HepG2 (cell line): ENCODE measurements around the gene BICDL2. TPM values are rescaled to one million over a fixed set of nuclear protein-coding genes. Genes with fewer than 3 reads are reported as not detected.
A peak's percentile ranks its signal among the peaks of the same experiment; 100 is the strongest.

Experiments used
- ATF7-NPFF ChIP-seq: sonication (generic); formaldehyde crosslinking; IDR thresholded peaks from 2 replicates; pipeline ENCODE4 v1.8.1; 2023; ENCODE audit warnings: mild to moderate bottlenecking, low read depth, missing genetic modification reagents, moderate library complexity
- BRF2 ChIP-seq: sonication (generic); formaldehyde crosslinking; IDR thresholded peaks from 2 replicates; pipeline ENCODE4 v1.8.1; 2022; ENCODE audit warnings: mild to moderate bottlenecking, missing genetic modification reagents
- CEBPB ChIP-seq: IDR thresholded peaks from 2 replicates; pipeline ENCODE4 v1.6.1; 2011; ENCODE audit warnings: low read depth, low read length, improper control_type of control experiment, borderline replicate concordance
- CHD4 ChIP-seq: fragments of 200-600 bp; sonication (generic); IDR thresholded peaks from 2 replicates; pipeline ENCODE4 v1.7.0; 2017; ENCODE audit warnings: mild to moderate bottlenecking, low read length, borderline replicate concordance
- GABPB1 ChIP-seq: IDR thresholded peaks from 2 replicates; pipeline ENCODE4 v1.6.1; 2016; ENCODE audit warnings: mild to moderate bottlenecking, missing genetic modification reagents, moderate library complexity, missing compliant biosample characterization
- HDAC2 ChIP-seq: sonication (generic); formaldehyde crosslinking; IDR thresholded peaks from 2 replicates; pipeline ENCODE4 v1.4.0; 2020; ENCODE audit warnings: missing genetic modification reagents
- HNRNPLL ChIP-seq: fragments of 200-400 bp; formaldehyde crosslinking; IDR thresholded peaks from 2 replicates; pipeline ENCODE4 v1.6.1; 2017; ENCODE audit warnings: mild to moderate bottlenecking, low read depth, low read length; ENCODE audit not compliant: poor library complexity, severe bottlenecking
- NCOA2 ChIP-seq: sonication (generic); formaldehyde crosslinking; IDR thresholded peaks from 2 replicates; pipeline ENCODE4 v1.8.0; 2022; ENCODE audit warnings: inconsistent platforms
- NR0B2 ChIP-seq: sonication (generic); formaldehyde crosslinking; IDR thresholded peaks from 2 replicates; pipeline ENCODE4 v1.4.0; 2020; ENCODE audit warnings: mild to moderate bottlenecking, missing genetic modification reagents
- SOX13 ChIP-seq, 3 experiments: fragments of 450-650 bp in 1 of 3; sonication (generic) in 1 of 3; formaldehyde crosslinking in 1 of 3; IDR thresholded peaks in 2 of 3; conservative IDR thresholded peaks in 1 of 3; 2 replicates each; pipeline versions ENCODE4 v1.5.0 to v1.6.1; 2016 to 2020; ENCODE audit warnings: antibody characterized with exemption in 1 of 3, mild to moderate bottlenecking in 1 of 3, missing compliant biosample characterization in 1 of 3, missing genetic modification reagents in 1 of 3, moderate library complexity in 1 of 3
- TARDBP ChIP-seq: sonication (generic); formaldehyde crosslinking; IDR thresholded peaks from 2 replicates; pipeline ENCODE4 v1.8.0; 2022; ENCODE audit warnings: mild to moderate bottlenecking, missing genetic modification reagents
- TRIM24 ChIP-seq: sonication (generic); formaldehyde crosslinking; IDR thresholded peaks from 2 replicates; pipeline ENCODE4 v1.8.0; 2022; ENCODE audit warnings: mild to moderate bottlenecking, missing genetic modification reagents
- ZBTB21 ChIP-seq: sonication (generic); formaldehyde crosslinking; IDR thresholded peaks from 2 replicates; pipeline ENCODE4 v1.4.0; 2020; ENCODE audit warnings: missing genetic modification reagents
- ZBTB33 ChIP-seq: sonication (generic); formaldehyde crosslinking; IDR thresholded peaks from 2 replicates; pipeline ENCODE4 v1.4.0; 2020; ENCODE audit warnings: missing genetic modification reagents
- ZIK1 ChIP-seq: sonication (generic); formaldehyde crosslinking; IDR thresholded peaks from 2 replicates; pipeline ENCODE4 v1.5.0; 2020; ENCODE audit warnings: mild to moderate bottlenecking, low read depth, missing genetic modification reagents, borderline replicate concordance
- ZKSCAN1 ChIP-seq: fragments of 150-350 bp; IDR thresholded peaks from 2 replicates; pipeline ENCODE4 v1.6.1; 2014; ENCODE audit warnings: low read length
- ZNF121 ChIP-seq: sonication (generic); formaldehyde crosslinking; IDR thresholded peaks from 2 replicates; pipeline ENCODE4 v1.5.0; 2020; ENCODE audit warnings: mild to moderate bottlenecking, missing genetic modification reagents
- ZNF274 ChIP-seq: sonication (generic); formaldehyde crosslinking; IDR thresholded peaks from 2 replicates; pipeline ENCODE4 v1.5.1; 2020; ENCODE audit warnings: mild to moderate bottlenecking, missing genetic modification reagents
- ZNF282 ChIP-seq: fragments of 450-650 bp; IDR thresholded peaks from 2 replicates; pipeline ENCODE4 v1.6.1; 2018; ENCODE audit not compliant: partially characterized antibody
- ZNF670 ChIP-seq: sonication (generic); formaldehyde crosslinking; IDR thresholded peaks from 2 replicates; pipeline ENCODE4 v1.8.0; 2022; ENCODE audit warnings: mild to moderate bottlenecking, missing genetic modification reagents, borderline replicate concordance
- ZNF747 ChIP-seq: sonication (generic); formaldehyde crosslinking; IDR thresholded peaks from 2 replicates; pipeline ENCODE4 v1.8.1; 2023; ENCODE audit warnings: missing genetic modification reagents, mild to moderate bottlenecking, borderline replicate concordance
- ZSCAN9 ChIP-seq: IDR thresholded peaks from 2 replicates; pipeline ENCODE4 v1.6.1; 2016; ENCODE audit warnings: borderline replicate concordance
- polyA plus RNA-seq, 8 experiments: library from polyadenylated mRNA; depleted of rRNA in 3 of 8; stranded (reverse) in 7 of 8; unstranded in 1 of 8; fragments of >200 nt; fragmentation: Illumina TruSeq in 4 of 8; extraction: Trizol in 4 of 8; gene quantifications; 2 replicates each; pipeline versions ENCODE4 v1.2.1 to v1.2.3, GENCODE V29; 2011 to 2016; ENCODE audit warnings: low read depth in 4 of 8, missing spikeins in 1 of 8, mixed read lengths in 1 of 8; ENCODE audit not compliant: insufficient read depth in 1 of 8
- total RNA-seq, 5 experiments: library from RNA; depleted of rRNA; stranded (reverse); fragments of >200 nt; fragmentation: Illumina TruSeq; extraction: Trizol; gene quantifications; 2 replicates each; pipeline ENCODE4 v1.2.3, GENCODE V29; 2016; ENCODE audit warnings: low read depth in 1 of 5
- TF ChIP-seq, protein P1 (sequence below): sonication (generic); formaldehyde crosslinking; IDR thresholded peaks from 2 replicates; pipeline ENCODE4 v1.5.1; 2020; ENCODE audit warnings: missing genetic modification reagents, mild to moderate bottlenecking, borderline replicate concordance

BICDL2 gene
- total and polyA plus RNA-seq, 2 of the 13 experiments (the other 11 are each of a cell fraction or from before 2014, with no cell fraction given), result 0.12 TPM; not detected in 1

DNA sequence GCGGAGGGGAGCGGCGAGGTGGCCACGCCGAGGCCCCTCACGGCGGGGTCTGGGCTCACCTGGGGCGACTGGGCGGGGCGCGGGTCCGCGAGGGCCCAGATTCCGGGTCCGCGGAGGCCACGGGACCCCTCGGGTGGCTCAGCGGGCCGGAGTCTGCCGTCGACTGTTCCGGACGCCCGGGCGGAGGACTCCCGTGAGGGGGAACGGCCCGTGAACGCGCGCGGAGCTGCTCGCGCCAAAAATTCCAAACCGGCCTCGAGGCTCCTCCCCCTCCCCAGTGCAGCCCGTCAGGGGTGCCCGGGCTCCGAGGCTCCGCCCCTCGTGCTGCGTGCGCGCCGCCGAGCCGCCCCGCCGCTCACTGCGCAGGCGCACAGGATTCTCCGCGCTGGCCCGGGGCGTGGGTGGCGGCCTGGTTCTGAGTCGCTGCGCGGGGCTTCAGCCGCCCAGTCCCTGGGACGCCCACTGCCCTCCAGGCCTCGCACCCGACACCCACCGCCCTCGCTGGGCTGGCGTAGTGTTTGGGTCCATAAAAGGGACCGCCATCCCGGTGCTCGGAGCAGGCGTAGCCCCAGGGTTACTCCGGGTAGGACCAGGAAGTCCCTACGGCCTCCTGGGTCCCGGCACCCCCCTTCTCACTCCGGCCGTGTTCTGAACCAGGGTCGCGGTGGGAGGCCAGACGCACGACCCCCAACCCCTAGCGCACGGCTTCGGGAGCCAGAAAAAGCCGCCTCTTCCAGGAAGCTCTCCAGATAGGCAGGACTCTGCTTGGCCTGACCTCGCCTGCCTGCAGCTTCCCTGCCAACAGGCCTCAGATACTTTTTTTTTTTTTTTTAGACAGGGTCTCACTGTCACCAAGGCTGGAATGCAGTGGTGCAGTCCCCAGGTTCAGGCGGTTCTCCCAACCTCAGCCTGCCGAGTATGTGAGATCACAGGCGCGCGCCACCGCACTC, 56.2 kb downstream of the BICDL2 start, which contains the start of gene PKMYT1 (continued):
- no peak for TF ChIP-seq SOX13 (IDR thresholded peaks at IDR 0.05)
- no peak for TF ChIP-seq SOX13 (CRISPR knock-in tag; conservative IDR thresholded peaks at IDR 0.05 in 1 of 2, IDR thresholded peaks at IDR 0.05 in 1 of 2)
- TF ChIP-seq ZNF121, result no peak
- TF ChIP-seq TRIM24 (CRISPR knock-in tag), result no peak
- peak; percentile 84 for TF ChIP-seq ATF7-NPFF (CRISPR knock-in tag)
- no peak; the same call in 1 of the 2 replicates for TF ChIP-seq NCOA2 (CRISPR knock-in tag)
- no peak for TF ChIP-seq ZBTB21 (CRISPR knock-in tag)
- TF ChIP-seq ZNF282, result no peak
- 0 out of 2 replicates have a peak, but pooled peaks have one; percentile 47 for TF ChIP-seq GABPB1 (CRISPR knock-in tag)
- TF ChIP-seq ZBTB33 (CRISPR knock-in tag), result 0 out of 2 replicates have a peak, but pooled peaks have one; percentile 12
- TF ChIP-seq CEBPB, result no peak
- TF ChIP-seq, protein P1, sequence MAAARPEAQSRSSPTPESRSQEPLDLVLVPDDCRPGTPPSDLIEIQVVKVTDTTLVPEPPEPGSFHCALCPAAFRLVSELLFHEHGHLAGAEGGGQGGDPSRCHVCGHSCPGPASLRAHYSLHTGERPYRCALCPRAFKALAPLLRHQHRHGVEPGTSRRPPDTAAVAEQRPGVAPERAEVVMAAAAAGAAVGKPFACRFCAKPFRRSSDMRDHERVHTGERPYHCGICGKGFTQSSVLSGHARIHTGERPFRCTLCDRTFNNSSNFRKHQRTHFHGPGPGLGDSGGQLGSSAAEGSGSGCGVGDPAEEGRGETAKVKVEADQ (CRISPR knock-in tag), result no peak
- no peak for TF ChIP-seq ZNF747
- TF ChIP-seq ZIK1, result no peak
- TF ChIP-seq HNRNPLL, result peak; percentile 34
- TF ChIP-seq ZNF274 (CRISPR knock-in tag), result no peak; the same call in 1 of the 2 replicates
- TF ChIP-seq CHD4, result no peak
- no peak for TF ChIP-seq BRF2 (CRISPR knock-in tag)
- no peak for TF ChIP-seq ZKSCAN1
- no peak for TF ChIP-seq TARDBP (CRISPR knock-in tag)
- no peak for TF ChIP-seq ZSCAN9 (CRISPR knock-in tag)
- no peak; the same call in 1 of the 2 replicates for TF ChIP-seq NR0B2
- TF ChIP-seq HDAC2, result no peak
- TF ChIP-seq ZNF670, result peak; percentile 94; the same call in 1 of the 2 replicates
